OCI-LY7 (cell line): ENCODE results near the gene ATP2B3.

ENCODE experiments used
- EZH2phosphoT487 ChIP-seq: fragments of 200-600 bp; sonication (generic); IDR thresholded peaks from 2 replicates; pipeline ENCODE4 v1.6.1; 2018; ENCODE audit warnings: low read depth, borderline replicate concordance, mild to moderate bottlenecking, mixed run types, antibody characterized with exemption, low read length, moderate library complexity, mixed read lengths
- TF ChIP-seq, protein P1 (sequence below): fragments of 200-600 bp; sonication (generic); conservative IDR thresholded peaks from 2 replicates; pipeline ENCODE4 v1.5.1; 2014; ENCODE audit warnings: mild to moderate bottlenecking, antibody characterized with exemption, low read length, moderate library complexity, mixed read lengths

DNA sequence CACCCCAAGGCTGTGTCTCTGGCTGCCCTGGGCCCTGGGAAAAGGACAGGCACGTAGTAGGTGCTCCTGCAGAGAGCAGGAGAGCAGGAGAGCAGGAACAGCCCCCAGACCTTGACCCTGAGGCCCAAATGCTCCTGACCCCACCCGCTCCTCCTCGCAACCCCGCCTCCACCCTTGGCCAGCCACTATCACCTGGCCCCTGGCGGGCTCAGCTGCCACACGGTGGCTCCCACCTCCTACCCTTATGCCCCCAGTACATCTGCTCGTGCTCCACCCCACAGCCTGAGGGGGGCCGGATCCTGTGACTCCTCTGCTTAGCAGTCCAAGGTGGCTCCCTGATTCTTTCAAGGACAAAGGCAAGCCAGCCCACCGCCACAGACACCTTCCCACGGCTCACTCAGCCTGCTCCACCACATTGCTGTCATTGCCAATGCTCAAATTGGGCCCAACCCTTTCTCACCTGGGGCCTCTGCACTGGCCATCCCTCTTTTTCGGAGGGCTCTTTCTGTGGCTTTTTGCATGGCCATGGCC is 41.6 kb upstream of the ATP2B3 start:
- TF ChIP-seq, protein P1, sequence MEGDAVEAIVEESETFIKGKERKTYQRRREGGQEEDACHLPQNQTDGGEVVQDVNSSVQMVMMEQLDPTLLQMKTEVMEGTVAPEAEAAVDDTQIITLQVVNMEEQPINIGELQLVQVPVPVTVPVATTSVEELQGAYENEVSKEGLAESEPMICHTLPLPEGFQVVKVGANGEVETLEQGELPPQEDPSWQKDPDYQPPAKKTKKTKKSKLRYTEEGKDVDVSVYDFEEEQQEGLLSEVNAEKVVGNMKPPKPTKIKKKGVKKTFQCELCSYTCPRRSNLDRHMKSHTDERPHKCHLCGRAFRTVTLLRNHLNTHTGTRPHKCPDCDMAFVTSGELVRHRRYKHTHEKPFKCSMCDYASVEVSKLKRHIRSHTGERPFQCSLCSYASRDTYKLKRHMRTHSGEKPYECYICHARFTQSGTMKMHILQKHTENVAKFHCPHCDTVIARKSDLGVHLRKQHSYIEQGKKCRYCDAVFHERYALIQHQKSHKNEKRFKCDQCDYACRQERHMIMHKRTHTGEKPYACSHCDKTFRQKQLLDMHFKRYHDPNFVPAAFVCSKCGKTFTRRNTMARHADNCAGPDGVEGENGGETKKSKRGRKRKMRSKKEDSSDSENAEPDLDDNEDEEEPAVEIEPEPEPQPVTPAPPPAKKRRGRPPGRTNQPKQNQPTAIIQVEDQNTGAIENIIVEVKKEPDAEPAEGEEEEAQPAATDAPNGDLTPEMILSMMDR, result no peak
- TF ChIP-seq EZH2phosphoT487, result no peak
